Liver (tissue), 9 donors: ENCODE data around the gene NDUFV3. TPM values are rescaled to one million over a fixed set of nuclear protein-coding genes. Genes with fewer than 3 reads are reported as not detected.

Source experiments
- DNase-seq: peaks from one replicate; pipeline ENCODE4 v3.0.0-alpha.2; 2017; ENCODE audit warnings: low spot score
- H3K27ac ChIP-seq, 2 donors: one replicate each; pipeline ENCODE4 v1.7.0; 2013; ENCODE audit warnings: inconsistent platforms in 2 of 2, low read length in 2 of 2, control low read depth in 1 of 2, low read depth in 1 of 2, mild to moderate bottlenecking in 1 of 2
- H3K27me3 ChIP-seq, 4 donors: one replicate each; pipeline versions ENCODE4 v1.6.1 to v1.7.0; 2013; ENCODE audit warnings: low read length in 3 of 4, inconsistent platforms in 1 of 4, mild to moderate bottlenecking in 1 of 4, moderate library complexity in 1 of 4; ENCODE audit not compliant: control insufficient read depth in 4 of 4, insufficient read depth in 4 of 4
- H3K36me3 ChIP-seq, 4 donors: one replicate each; pipeline versions ENCODE4 v1.6.1 to v1.7.0; 2013; ENCODE audit warnings: low read length in 3 of 4, mild to moderate bottlenecking in 3 of 4, low read depth in 1 of 4, moderate library complexity in 1 of 4; ENCODE audit not compliant: control insufficient read depth in 4 of 4, insufficient read depth in 3 of 4
- H3K4me1 ChIP-seq, 4 donors: one replicate each; pipeline versions ENCODE4 v1.6.1 to v1.7.0; 2013; ENCODE audit warnings: low read length in 3 of 4, mild to moderate bottlenecking in 3 of 4, moderate library complexity in 1 of 4; ENCODE audit not compliant: control insufficient read depth in 4 of 4, insufficient read depth in 4 of 4
- H3K4me3 ChIP-seq, 3 donors: one replicate each; pipeline versions ENCODE4 v1.6.1 to v1.7.0; 2013; ENCODE audit warnings: low read length in 3 of 3, control low read depth in 1 of 3, low read depth in 1 of 3, mild to moderate bottlenecking in 1 of 3
- H3K9ac ChIP-seq, 2 donors: one replicate each; pipeline ENCODE4 v1.7.0; 2013; ENCODE audit warnings: low read length in 2 of 2, mild to moderate bottlenecking in 2 of 2, moderate library complexity in 2 of 2, control low read depth in 1 of 2, low read depth in 1 of 2
- H3K9me3 ChIP-seq, 4 donors: one replicate each; pipeline versions ENCODE4 v1.6.1 to v1.7.0; 2013; ENCODE audit warnings: low read length in 3 of 4; ENCODE audit not compliant: control insufficient read depth in 4 of 4
- ATF3 ChIP-seq: IDR thresholded peaks from 2 replicates; pipeline ENCODE4 v1.6.1; 2016; ENCODE audit warnings: antibody characterized with exemption
- EGR1 ChIP-seq, 2 donors: IDR thresholded peaks; 2 replicates each; pipeline ENCODE4 v1.6.1; 2016 to 2018; ENCODE audit warnings: antibody characterized with exemption in 2 of 2, low read depth in 2 of 2
- FOXA1 ChIP-seq: IDR thresholded peaks from 2 replicates; pipeline ENCODE4 v1.6.1; 2016; ENCODE audit warnings: antibody characterized with exemption
- FOXA2 ChIP-seq: IDR thresholded peaks from 2 replicates; pipeline ENCODE4 v1.6.1; 2016; ENCODE audit warnings: antibody characterized with exemption
- GABPA ChIP-seq, 2 donors: IDR thresholded peaks in 1 of 2; conservative IDR thresholded peaks in 1 of 2; 2 replicates each; pipeline ENCODE4 v1.6.1; 2016; ENCODE audit warnings: antibody characterized with exemption in 2 of 2, mild to moderate bottlenecking in 1 of 2, moderate library complexity in 1 of 2
- HNF4A ChIP-seq, 2 donors: conservative IDR thresholded peaks; 2 replicates each; pipeline ENCODE4 v1.6.1; 2016; ENCODE audit warnings: antibody characterized with exemption in 2 of 2, mild to moderate bottlenecking in 2 of 2
- HNF4G ChIP-seq: IDR thresholded peaks from 2 replicates; pipeline ENCODE4 v1.6.1; 2016; ENCODE audit warnings: antibody characterized with exemption
- JUND ChIP-seq, 2 donors: IDR thresholded peaks; 2 replicates each; pipeline ENCODE4 v1.6.1; 2016; ENCODE audit warnings: antibody characterized with exemption in 2 of 2
- MAX ChIP-seq: IDR thresholded peaks from 2 replicates; pipeline ENCODE4 v1.6.1; 2016; ENCODE audit warnings: antibody characterized with exemption
- NR2F2 ChIP-seq: IDR thresholded peaks from 2 replicates; pipeline ENCODE4 v1.6.1; 2016; ENCODE audit warnings: antibody characterized with exemption
- RAD21 ChIP-seq, 2 donors: IDR thresholded peaks; 2 replicates each; pipeline ENCODE4 v1.6.1; 2016; ENCODE audit warnings: antibody characterized with exemption in 2 of 2, mild to moderate bottlenecking in 2 of 2
- REST ChIP-seq: IDR thresholded peaks from 2 replicates; pipeline ENCODE4 v1.6.1; 2016; ENCODE audit warnings: antibody characterized with exemption, mild to moderate bottlenecking
- RXRA ChIP-seq, 2 donors: IDR thresholded peaks; 2 replicates each; pipeline ENCODE4 v1.6.1; 2017 to 2018; ENCODE audit warnings: antibody characterized with exemption in 2 of 2, mild to moderate bottlenecking in 1 of 2
- SP1 ChIP-seq: IDR thresholded peaks from 2 replicates; pipeline ENCODE4 v1.6.1; 2018; ENCODE audit warnings: antibody characterized with exemption, mild to moderate bottlenecking
- TAF1 ChIP-seq: conservative IDR thresholded peaks from 2 replicates; pipeline ENCODE4 v1.6.1; 2016; ENCODE audit warnings: antibody characterized with exemption, mild to moderate bottlenecking
- YY1 ChIP-seq: IDR thresholded peaks from 2 replicates; pipeline ENCODE4 v1.6.1; 2016; ENCODE audit warnings: antibody characterized with exemption, mild to moderate bottlenecking
- ZBTB33 ChIP-seq: IDR thresholded peaks from 2 replicates; pipeline ENCODE4 v1.6.1; 2016; ENCODE audit warnings: antibody characterized with exemption
- WGBS: extraction: QIAGEN DNeasy Blood & Tissue Kit; methylation state at CpG from one replicate; pipeline ENCODE4 v1.1.7; 2013; 5-methylcytosine and 5-hydroxymethylcytosine counted together
- polyA plus RNA-seq, 2 donors: library from polyadenylated mRNA; stranded (reverse) in 1 of 2; unstranded in 1 of 2; fragments of 200-250 nt in 1 of 2; fragments of >200 nt in 1 of 2; fragmentation: Nextera tagmentation in 1 of 2; extraction: Ambion mirVana in 1 of 2; gene quantifications; one replicate each; pipeline versions ENCODE4 v1.2.1 to v1.2.3, GENCODE V29; 2013 to 2015
- total RNA-seq, 2 donors: library from RNA; depleted of rRNA; stranded (reverse); fragments of >200 nt; gene quantifications; one replicate each; pipeline ENCODE4 v1.2.3, GENCODE V29; 2014
- TF ChIP-seq, protein P1 (sequence below): fragments of 150-350 bp; IDR thresholded peaks from 2 replicates; pipeline ENCODE4 v1.5.1; 2017; ENCODE audit warnings: improper control_type of control experiment, low read depth, low read length; ENCODE audit not compliant: missing input control
- donor health status: healthy.
- donor health status: healthy.
- donor health status: healthy.
- donor health status: healthy.
- donor health status: healthy.

Gene NDUFV3
- total and polyA plus RNA-seq, 4 donors = 15.8 to 31.3 (median 21.9) TPM

DNA sequence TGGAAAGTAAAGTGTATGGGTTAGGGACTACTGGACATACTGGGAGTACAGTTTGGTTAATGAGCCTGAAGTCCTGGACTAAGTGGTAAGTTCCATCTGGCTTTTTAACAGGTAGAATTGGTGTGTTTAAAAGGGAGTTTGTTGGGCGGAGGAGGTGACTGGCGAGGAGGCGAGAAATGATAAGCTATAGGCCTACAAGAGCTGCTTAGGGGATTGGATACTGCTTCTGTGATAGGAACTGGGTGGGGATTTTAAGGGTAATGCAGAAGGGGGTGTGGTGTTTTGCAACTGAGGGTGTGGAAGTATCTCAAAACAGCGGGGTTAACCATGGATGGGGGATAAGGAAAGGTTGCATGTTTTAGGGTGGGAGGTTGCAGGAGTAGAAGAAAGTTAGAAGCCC is 28.8 kb downstream of the NDUFV3 start:
- 85% methylated on average over 4 of the region's 4 CpGs for WGBS
- Histone ChIP-seq H3K27me3 (no peaks in the 10 kb centered on the region), H3K9me3 (no peaks in the 10 kb centered on the region), H3K36me3 (no peaks in the 10 kb centered on the region), H3K9ac (no peak overlapping the region), H3K27ac (no peak overlapping the region), H3K4me3 (no peak overlapping the region), H3K4me1 (peaks cover 0 to 9% (median 2%) of the 10 kb centered on the region in 4 donors)
- TF ChIP-seq NR2F2 (no peak), ATF3 (no peak), MAX (no peak), FOXA2 (no peak), EGR1 (IDR thresholded peaks at IDR 0.05; ENCODE audit: low read depth in 2 of 2) (no peak), RAD21 (IDR thresholded peaks at IDR 0.05) (no peak), GABPA (IDR thresholded peaks at IDR 0.05 in 1 of 2, conservative IDR thresholded peaks at IDR 0.05 in 1 of 2) (no peak), HNF4G (no peak), SP1 (no peak), YY1 (no peak), TAF1 (no peak), FOXA1 (no peak), JUND (IDR thresholded peaks at IDR 0.05) (no peak), RXRA (IDR thresholded peaks at IDR 0.05) (no peak), HNF4A (conservative IDR thresholded peaks at IDR 0.05) (no peak), REST (no peak), ZBTB33 (no peak)
- TF ChIP-seq, protein P1, sequence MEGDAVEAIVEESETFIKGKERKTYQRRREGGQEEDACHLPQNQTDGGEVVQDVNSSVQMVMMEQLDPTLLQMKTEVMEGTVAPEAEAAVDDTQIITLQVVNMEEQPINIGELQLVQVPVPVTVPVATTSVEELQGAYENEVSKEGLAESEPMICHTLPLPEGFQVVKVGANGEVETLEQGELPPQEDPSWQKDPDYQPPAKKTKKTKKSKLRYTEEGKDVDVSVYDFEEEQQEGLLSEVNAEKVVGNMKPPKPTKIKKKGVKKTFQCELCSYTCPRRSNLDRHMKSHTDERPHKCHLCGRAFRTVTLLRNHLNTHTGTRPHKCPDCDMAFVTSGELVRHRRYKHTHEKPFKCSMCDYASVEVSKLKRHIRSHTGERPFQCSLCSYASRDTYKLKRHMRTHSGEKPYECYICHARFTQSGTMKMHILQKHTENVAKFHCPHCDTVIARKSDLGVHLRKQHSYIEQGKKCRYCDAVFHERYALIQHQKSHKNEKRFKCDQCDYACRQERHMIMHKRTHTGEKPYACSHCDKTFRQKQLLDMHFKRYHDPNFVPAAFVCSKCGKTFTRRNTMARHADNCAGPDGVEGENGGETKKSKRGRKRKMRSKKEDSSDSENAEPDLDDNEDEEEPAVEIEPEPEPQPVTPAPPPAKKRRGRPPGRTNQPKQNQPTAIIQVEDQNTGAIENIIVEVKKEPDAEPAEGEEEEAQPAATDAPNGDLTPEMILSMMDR = no peak
- DNase-seq = peak; percentile 41

- WGBS = 88% methylated on average over 18 of the region's 18 CpGs
- Histone ChIP-seq H3K27ac (no peak overlapping the region), H3K4me3 (no peak overlapping the region), H3K36me3 (no peaks in the 10 kb centered on the region), H3K4me1 (peaks cover 0 to 9% (median 2%) of the 10 kb centered on the region in 4 donors), H3K9me3 (no peaks in the 10 kb centered on the region), H3K27me3 (no peaks in the 10 kb centered on the region), H3K9ac (no peak overlapping the region)
- DNase-seq = no peak
- TF ChIP-seq REST (no peak), FOXA2 (no peak), NR2F2 (no peak), TAF1 (no peak), ZBTB33 (no peak), RXRA (IDR thresholded peaks at IDR 0.05) (no peak)
These were observed 29.8 kb downstream of the NDUFV3 start for GRCh38 chr21:42922918-42923317.
